ENCODE results near the gene SAMD9L.

DNA sequence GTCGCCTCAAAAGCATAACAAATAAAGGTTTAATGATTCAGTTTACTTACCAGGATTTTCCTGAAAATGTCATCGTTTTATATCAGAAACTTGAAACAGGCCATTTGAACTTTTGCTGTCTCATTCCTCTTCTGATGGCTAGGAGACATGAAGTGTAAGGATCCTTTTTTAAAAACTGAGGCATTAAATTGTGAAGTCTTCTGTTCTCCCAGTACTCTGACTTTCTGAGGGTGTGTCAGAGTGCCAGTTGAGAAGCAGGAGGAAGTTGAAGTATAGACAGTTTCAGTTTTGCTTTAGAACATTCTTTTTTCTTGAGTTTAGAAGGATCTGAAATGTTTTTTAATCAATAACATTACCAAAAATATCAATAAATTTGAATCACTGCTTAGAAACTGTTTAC is at the start of gene SAMD9L:
- TF ChIP-seq, protein P1, sequence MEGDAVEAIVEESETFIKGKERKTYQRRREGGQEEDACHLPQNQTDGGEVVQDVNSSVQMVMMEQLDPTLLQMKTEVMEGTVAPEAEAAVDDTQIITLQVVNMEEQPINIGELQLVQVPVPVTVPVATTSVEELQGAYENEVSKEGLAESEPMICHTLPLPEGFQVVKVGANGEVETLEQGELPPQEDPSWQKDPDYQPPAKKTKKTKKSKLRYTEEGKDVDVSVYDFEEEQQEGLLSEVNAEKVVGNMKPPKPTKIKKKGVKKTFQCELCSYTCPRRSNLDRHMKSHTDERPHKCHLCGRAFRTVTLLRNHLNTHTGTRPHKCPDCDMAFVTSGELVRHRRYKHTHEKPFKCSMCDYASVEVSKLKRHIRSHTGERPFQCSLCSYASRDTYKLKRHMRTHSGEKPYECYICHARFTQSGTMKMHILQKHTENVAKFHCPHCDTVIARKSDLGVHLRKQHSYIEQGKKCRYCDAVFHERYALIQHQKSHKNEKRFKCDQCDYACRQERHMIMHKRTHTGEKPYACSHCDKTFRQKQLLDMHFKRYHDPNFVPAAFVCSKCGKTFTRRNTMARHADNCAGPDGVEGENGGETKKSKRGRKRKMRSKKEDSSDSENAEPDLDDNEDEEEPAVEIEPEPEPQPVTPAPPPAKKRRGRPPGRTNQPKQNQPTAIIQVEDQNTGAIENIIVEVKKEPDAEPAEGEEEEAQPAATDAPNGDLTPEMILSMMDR (IDR thresholded peaks at IDR 0.05): no peak
- TF ChIP-seq EZH2phosphoT487 (IDR thresholded peaks at IDR 0.05): no peak
- no peak for TF ChIP-seq EZH2 (IDR thresholded peaks at IDR 0.05)

All from neural progenitor cell (in vitro differentiated cells).